Measurements from ENCODE around the gene RPS28.
A peak's percentile ranks its signal among the peaks of the same experiment; 100 is the strongest.
"Not testable (repeated sequence)": the region's sequence is repeated elsewhere in the genome, so short reads cannot be mapped to it uniquely, and the experiment has no call there.

The RPS28 gene

DNA sequence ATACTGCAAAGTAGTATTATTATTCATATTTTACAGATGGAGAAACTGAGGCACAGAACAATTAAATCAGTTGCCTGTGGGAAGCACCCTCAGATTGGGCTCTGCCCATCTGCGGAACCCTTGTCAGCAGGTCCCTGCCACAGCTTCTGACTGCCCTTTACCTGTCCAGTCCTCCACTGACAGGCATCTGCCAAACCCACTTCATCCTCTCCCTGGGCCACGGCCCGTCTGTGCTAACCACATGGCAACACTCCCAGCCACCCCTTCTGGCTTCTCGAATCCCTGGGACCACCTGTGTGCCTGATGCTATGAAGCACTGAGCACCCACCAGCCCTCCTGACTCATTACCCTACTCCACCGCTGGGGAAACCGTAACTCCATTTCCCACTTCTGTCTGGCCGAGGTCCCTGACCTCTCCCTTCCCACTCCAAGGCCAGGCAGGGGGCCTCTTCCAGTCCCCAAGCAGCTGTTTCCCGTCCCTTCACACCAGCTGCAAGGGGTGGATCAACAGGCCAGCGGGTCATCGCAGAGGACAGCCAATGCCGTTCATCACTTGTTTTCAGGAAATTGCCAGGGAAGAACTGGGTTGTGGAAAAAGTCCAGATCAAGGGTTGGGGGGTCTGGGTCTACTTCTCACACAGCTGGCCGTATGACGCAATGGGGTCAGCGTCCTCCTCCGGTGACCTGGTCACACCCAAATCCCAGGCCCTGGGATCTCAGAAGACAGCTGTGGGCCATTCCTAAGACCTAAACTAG, 19.2 kb downstream of the RPS28 start:
- no peak for DNase-seq (ENCODE audit: low read depth in 3 of 3, low spot score in 1 of 3)

DNA sequence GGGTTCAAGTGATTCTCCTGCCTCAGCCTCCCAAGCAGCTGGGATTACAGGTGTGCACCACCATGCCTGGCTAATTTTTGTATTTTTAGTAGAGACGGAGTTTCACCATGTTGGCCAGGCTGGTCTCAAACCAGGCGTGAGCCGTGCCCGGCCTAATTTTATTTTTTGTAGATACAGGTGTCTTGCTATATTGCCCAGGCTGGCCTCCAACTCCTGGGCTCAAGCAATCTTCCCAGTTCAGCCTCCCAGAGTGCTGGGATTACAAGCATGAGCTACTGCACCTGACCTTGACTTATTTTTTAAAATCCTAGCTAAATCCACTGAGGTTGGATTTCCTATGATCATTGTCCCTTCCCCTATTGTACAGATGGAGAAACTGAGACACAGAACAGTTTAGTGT, 20.2 kb downstream of the RPS28 start:
- not testable (repeated sequence) for DNase-seq (ENCODE audit: low read depth in 3 of 3, low spot score in 1 of 3)

- no peak for DNase-seq (ENCODE audit: low read depth in 3 of 3, low spot score in 1 of 3)
Observed at GRCh38 chr19:8342316-8342683, 21.0 kb downstream of the RPS28 start.

GRCh38 chr19:8342684-8343482, 21.6 kb downstream of the RPS28 start, which contains the start of gene KANK3:
TSS of gene KANK3 (minus strand) at chr19:8343262. CDS start at chr19:8337828, 5,434 bp downstream.
- peak; percentile 78 to 84 (median 79) for DNase-seq (ENCODE audit: low read depth in 3 of 3, low spot score in 1 of 3)

DNA sequence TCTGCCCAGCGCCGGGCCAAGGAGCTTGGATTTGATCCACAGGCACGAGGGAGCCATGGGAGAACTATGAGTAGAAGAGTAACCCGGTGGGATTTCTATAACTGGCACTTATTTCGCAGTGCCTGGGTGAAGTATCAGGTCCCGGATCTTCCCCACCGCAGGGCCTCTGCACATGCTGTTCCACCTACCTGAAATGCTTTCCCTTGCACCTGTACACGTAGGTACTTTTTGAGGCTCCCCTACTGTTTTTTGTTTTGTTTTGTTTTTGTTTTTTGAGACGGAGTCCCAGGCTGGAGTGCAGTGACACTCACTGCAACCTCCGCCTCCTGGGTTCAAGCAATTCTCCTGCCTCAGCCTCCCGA, 22.2 kb downstream of the RPS28 start:
- DNase-seq (ENCODE audit: low read depth in 3 of 3, low spot score in 1 of 3) = no peak

- not testable (repeated sequence) for DNase-seq (ENCODE audit: low read depth in 3 of 3, low spot score in 1 of 3)
Observed at GRCh38 chr19:8349629-8350372, 28.5 kb downstream of the RPS28 start.

DNA sequence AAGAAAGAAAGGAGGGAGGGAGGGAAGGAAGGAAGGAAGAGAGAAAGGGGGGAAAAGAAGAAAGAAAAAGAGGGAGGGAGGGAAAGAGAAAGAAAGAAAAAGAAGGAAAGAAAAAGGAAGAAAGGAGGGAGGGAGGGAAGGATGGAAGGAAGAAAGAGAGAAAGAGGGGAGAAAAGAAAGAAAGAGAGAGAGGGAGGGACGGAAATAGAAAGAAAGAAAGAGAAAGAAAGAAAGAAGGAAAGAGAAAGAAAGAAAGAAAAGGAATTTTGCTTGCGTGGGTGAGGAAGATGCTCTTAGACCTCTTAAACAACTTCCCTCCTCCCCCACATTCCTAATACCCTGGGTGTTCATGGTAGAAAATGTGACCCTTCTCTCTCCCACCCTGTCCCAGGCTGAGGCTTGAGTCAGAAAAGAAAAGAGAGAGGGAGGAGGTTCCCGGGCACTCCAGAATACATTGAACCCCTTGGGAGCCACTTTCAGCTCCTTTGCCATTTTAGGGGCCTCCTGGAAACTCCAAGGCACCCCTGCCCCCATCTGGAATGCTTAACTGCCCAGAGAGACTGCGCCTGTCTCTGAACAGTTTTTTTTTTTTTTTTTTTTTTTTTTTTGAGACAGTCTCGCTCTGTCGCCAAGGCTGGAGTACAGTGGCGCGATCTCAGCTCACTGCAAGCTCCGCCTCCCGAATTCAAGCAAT, 31.0 kb downstream of the RPS28 start:
- DNase-seq (ENCODE audit: low read depth in 3 of 3, low spot score in 1 of 3) = no peak

DNA sequence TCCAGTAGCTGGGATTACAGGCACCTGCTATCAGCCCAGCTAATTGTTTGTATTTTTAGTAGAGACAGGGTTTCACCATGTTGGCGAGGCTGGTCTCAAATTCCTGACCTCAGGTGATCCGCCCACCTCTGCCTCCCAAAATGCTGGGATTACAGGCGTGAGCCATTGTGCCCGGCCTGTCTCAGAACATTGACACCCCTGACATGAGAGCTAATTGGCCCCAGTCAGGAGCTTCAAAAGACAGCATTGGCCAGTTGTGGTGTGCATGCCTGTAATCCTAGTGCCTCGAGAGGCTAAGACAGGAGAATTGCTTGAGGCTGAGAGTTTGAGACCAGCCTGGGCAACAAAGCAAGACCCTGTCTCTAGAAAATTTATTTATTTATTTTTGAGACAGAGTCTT, 31.5 kb downstream of the RPS28 start:
- not testable (repeated sequence) for DNase-seq (ENCODE audit: low read depth in 3 of 3, low spot score in 1 of 3)

GRCh38 chr19:8355631-8356402, 34.5 kb downstream of the RPS28 start:
- no peak for DNase-seq (ENCODE audit: low read depth in 3 of 3, low spot score in 1 of 3)

DNA sequence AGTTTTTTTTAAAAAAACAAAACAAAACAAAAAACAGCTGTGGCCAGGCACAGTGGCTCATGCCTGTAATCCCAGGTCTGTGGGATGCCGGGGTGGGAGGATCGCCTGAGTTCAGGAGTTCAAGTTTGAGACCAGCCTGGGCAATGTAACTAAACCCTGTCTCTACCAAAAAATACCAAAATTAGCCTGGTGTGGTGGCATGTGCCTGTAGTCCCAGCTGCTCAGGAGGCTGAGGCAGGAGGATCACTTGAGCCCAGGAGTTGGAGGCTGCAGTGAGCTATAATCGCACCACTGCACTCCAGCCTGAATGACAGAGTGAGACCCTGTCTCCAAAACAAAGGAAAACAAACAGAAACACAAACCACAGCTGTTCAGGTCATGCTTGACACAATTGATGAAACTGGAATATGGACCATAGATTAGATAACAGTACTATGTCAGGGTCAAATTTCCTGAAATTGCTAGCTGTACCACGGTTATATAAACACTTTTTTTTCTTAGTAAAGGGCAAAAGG, 35.8 kb downstream of the RPS28 start:
- DNase-seq (ENCODE audit: low read depth in 3 of 3, low spot score in 1 of 3) = no peak

DNA sequence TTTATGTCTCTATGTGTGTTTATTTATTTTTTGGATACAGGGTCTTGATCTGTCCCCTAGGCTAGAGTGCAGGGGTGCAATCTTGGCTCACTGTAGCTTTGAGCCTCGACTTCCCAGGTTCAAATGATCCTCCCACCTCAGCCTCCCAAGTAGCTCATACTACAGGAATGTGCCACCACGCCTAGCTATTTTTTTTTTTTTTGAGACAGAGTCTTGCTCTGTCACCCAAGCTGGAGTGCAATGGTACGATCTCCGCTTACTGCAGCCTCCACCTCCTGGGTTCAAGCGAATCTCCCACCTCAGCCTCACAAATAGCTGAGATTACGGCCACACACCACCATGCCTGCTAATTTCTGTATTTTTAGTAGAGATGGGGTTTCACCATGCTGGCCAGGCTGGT, 37.7 kb downstream of the RPS28 start:
- no peak for DNase-seq (ENCODE audit: low read depth in 3 of 3, low spot score in 1 of 3)

- DNase-seq (ENCODE audit: low read depth in 3 of 3, low spot score in 1 of 3) = no peak
Observed at GRCh38 chr19:8360196-8360595, 38.9 kb downstream of the RPS28 start.

- no peak for DNase-seq (ENCODE audit: low read depth in 3 of 3, low spot score in 1 of 3)
Observed at GRCh38 chr19:8361921-8362793, 40.9 kb downstream of the RPS28 start.

GRCh38 chr19:8363803-8364771, 42.8 kb downstream of the RPS28 start, which contains the start of gene ANGPTL4:
TSS of gene ANGPTL4 (plus strand) at chr19:8364155. CDS start at chr19:8364322, 167 bp downstream.
- peak in 2 of 3 donors; percentile 11 to 28 for DNase-seq (ENCODE audit: low read depth in 3 of 3, low spot score in 1 of 3)

- no peak for DNase-seq (ENCODE audit: low read depth in 3 of 3, low spot score in 1 of 3)
Observed at GRCh38 chr19:8366121-8366581, 44.9 kb downstream of the RPS28 start.

DNA sequence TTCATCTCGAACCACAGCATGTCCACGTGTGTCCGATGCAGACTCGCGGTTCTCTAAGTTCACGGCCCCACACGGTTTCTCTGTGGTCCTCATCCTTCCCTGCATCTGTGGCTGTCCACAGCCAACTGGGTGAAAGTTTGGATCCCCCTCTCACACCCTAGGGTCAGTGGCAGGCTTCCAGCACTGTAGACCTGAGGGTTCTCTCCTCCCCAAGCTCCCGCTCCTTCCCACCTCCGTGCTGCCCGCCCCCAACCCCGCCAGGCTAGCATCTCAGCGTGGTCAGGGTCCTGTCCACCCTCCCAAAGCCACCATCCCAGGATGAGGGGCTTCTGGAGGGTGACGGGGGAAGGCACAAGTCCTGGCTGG, 45.6 kb downstream of the RPS28 start:
- DNase-seq (ENCODE audit: low read depth in 3 of 3, low spot score in 1 of 3) = no peak

- DNase-seq (ENCODE audit: low read depth in 3 of 3, low spot score in 1 of 3) = no peak
Observed at GRCh38 chr19:8367327-8368001, 46.2 kb downstream of the RPS28 start.
